ENCODE results near the gene ATXN2L. TPM values are rescaled to one million over a fixed set of nuclear protein-coding genes. Genes with fewer than 3 reads are reported as not detected.

Gene ATXN2L
- total RNA-seq, 1 donor from 2014 or later, result 299 TPM

- H3K4me1 Mint-ChIP-seq, result peaks cover 2% of the 10 kb centered on the region
- DNase-seq, result no peak
- H3K27ac Mint-ChIP-seq, result no peak overlapping the region
- no peaks in the 10 kb centered on the region for H3K27me3 Mint-ChIP-seq
- intact Hi-C loops (cut with micrococcal nuclease), result no loop called here
- peaks cover 27% of the 10 kb centered on the region for H3K36me3 Mint-ChIP-seq (ENCODE audit: low read depth)
- H3K9me3 Mint-ChIP-seq, result no peaks in the 10 kb centered on the region
- no peak overlapping the region for H3K4me3 Mint-ChIP-seq
Observed at GRCh38 chr16:28872952-28873351, 50.2 kb downstream of the ATXN2L start.

- intact Hi-C loops (cut with micrococcal nuclease), result no loop called here
- no peak overlapping the region for H3K27ac Mint-ChIP-seq
- peak; percentile 88 for DNase-seq
- H3K27me3 Mint-ChIP-seq, result no peaks in the 10 kb centered on the region
- peaks cover 4% of the 10 kb centered on the region for H3K4me1 Mint-ChIP-seq
- no peak overlapping the region for H3K4me3 Mint-ChIP-seq
- peaks cover 26% of the 10 kb centered on the region for H3K36me3 Mint-ChIP-seq (ENCODE audit: low read depth)
- H3K9me3 Mint-ChIP-seq, result no peaks in the 10 kb centered on the region
Observed at GRCh38 chr16:28873543-28874201, 50.9 kb downstream of the ATXN2L start.

- no peak overlapping the region for H3K4me3 Mint-ChIP-seq
Observed at GRCh38 chr16:28874406-28874805, 51.6 kb downstream of the ATXN2L start.

GRCh38 chr16:28875134-28876018 lies 52.6 kb downstream of the ATXN2L start:
- peaks cover 14% of the 10 kb centered on the region for H3K4me1 Mint-ChIP-seq
- H3K4me3 Mint-ChIP-seq, result no peak overlapping the region
- no peak for DNase-seq
- peaks cover 10% of the 10 kb centered on the region for H3K36me3 Mint-ChIP-seq (ENCODE audit: low read depth)
- intact Hi-C loops (cut with micrococcal nuclease), result no loop called here
- no peaks in the 10 kb centered on the region for H3K27me3 Mint-ChIP-seq
- no peak overlapping the region for H3K27ac Mint-ChIP-seq
- H3K9me3 Mint-ChIP-seq, result no peaks in the 10 kb centered on the region

More at GRCh38 chr16:28874406-28874805, 51.6 kb downstream of the ATXN2L start:
- Mint-ChIP-seq H3K9me3 (no peaks in the 10 kb centered on the region), H3K36me3 (ENCODE audit: low read depth) (peaks cover 20% of the 10 kb centered on the region), H3K27ac (no peak overlapping the region), H3K27me3 (no peaks in the 10 kb centered on the region), H3K4me1 (peaks cover 11% of the 10 kb centered on the region)
- intact Hi-C loops (cut with micrococcal nuclease), result no loop called here
- no peak for DNase-seq

- Mint-ChIP-seq H3K27me3 (no peaks in the 10 kb centered on the region), H3K27ac (no peak overlapping the region), H3K9me3 (no peaks in the 10 kb centered on the region), H3K36me3 (ENCODE audit: low read depth) (peaks cover 8% of the 10 kb centered on the region), H3K4me3 (no peak overlapping the region), H3K4me1 (peaks cover 19% of the 10 kb centered on the region)
- DNase-seq, result no peak
- intact Hi-C loops (cut with micrococcal nuclease), result no loop called here
Observed at GRCh38 chr16:28876019-28876659, 53.3 kb downstream of the ATXN2L start.

- intact Hi-C loops (cut with micrococcal nuclease), result no loop called here
- no peak for DNase-seq
- Mint-ChIP-seq H3K27ac (peak overlapping the region; percentile 34), H3K36me3 (ENCODE audit: low read depth) (peaks cover 8% of the 10 kb centered on the region), H3K27me3 (no peaks in the 10 kb centered on the region), H3K4me3 (no peak overlapping the region), H3K4me1 (peaks cover 21% of the 10 kb centered on the region), H3K9me3 (no peaks in the 10 kb centered on the region)
Observed at GRCh38 chr16:28876973-28877654, 54.3 kb downstream of the ATXN2L start.

GRCh38 chr16:28877655-28878000 lies 54.8 kb downstream of the ATXN2L start:
- Mint-ChIP-seq H3K27ac (peak overlapping the region; percentile 3), H3K27me3 (no peaks in the 10 kb centered on the region), H3K36me3 (ENCODE audit: low read depth) (peaks cover 5% of the 10 kb centered on the region), H3K4me3 (peak overlapping the region; percentile 96), H3K4me1 (peaks cover 21% of the 10 kb centered on the region), H3K9me3 (no peaks in the 10 kb centered on the region)
- intact Hi-C loops (cut with micrococcal nuclease), result no loop called here
- no peak for DNase-seq

- Mint-ChIP-seq H3K9me3 (no peaks in the 10 kb centered on the region), H3K4me1 (peaks cover 21% of the 10 kb centered on the region), H3K4me3 (peak within 1 kb of the TSS; percentile 96), H3K27me3 (no peaks in the 10 kb centered on the region), H3K27ac (peak within 1 kb of the TSS; percentile 81), H3K36me3 (ENCODE audit: low read depth) (peaks cover 3% of the 10 kb centered on the region)
- intact Hi-C loops (cut with micrococcal nuclease), result no loop called here
- DNase-seq, result no peak
Observed at GRCh38 chr16:28878083-28878926, 55.5 kb downstream of the ATXN2L start, which contains the start of gene ATP2A1. ATP2A1 (plus strand) TSS chr16:28878488; CDS start chr16:28878672, 184 bp downstream.

- no peak for DNase-seq
- H3K9me3 Mint-ChIP-seq, result no peaks in the 10 kb centered on the region
- H3K27ac Mint-ChIP-seq, result peak overlapping the region; percentile 81
- intact Hi-C loops (cut with micrococcal nuclease), result loop anchor here (1.0 kb wide), 2 partner anchors 16 to 66 kb away; partner anchors contain the start of gene SH2B1
- H3K36me3 Mint-ChIP-seq (ENCODE audit: low read depth), result no peaks in the 10 kb centered on the region
- H3K4me3 Mint-ChIP-seq, result peak overlapping the region; percentile 96
- peaks cover 21% of the 10 kb centered on the region for H3K4me1 Mint-ChIP-seq
- no peaks in the 10 kb centered on the region for H3K27me3 Mint-ChIP-seq
Observed at GRCh38 chr16:28879261-28879840, 56.6 kb downstream of the ATXN2L start.

- intact Hi-C loops (cut with micrococcal nuclease), result loop anchor here (1.0 to 5.0 kb wide), 4 partner anchors 17 to 65 kb away; partner anchors contain the start of genes RABEP2, SH2B1 and TUFM
- no peaks in the 10 kb centered on the region for H3K36me3 Mint-ChIP-seq (ENCODE audit: low read depth)
- peak overlapping the region; percentile 81 for H3K27ac Mint-ChIP-seq
- H3K4me1 Mint-ChIP-seq, result peaks cover 21% of the 10 kb centered on the region
- H3K27me3 Mint-ChIP-seq, result no peaks in the 10 kb centered on the region
- no peaks in the 10 kb centered on the region for H3K9me3 Mint-ChIP-seq
- DNase-seq, result peak; percentile 95
- peak overlapping the region; percentile 96 for H3K4me3 Mint-ChIP-seq
Observed at GRCh38 chr16:28879841-28880588, 57.2 kb downstream of the ATXN2L start.

- H3K27ac Mint-ChIP-seq, result peak overlapping the region; percentile 69
- H3K36me3 Mint-ChIP-seq (ENCODE audit: low read depth), result no peaks in the 10 kb centered on the region
- DNase-seq, result no peak
- peaks cover 21% of the 10 kb centered on the region for H3K4me1 Mint-ChIP-seq
- peak overlapping the region; percentile 96 for H3K4me3 Mint-ChIP-seq
- no peaks in the 10 kb centered on the region for H3K27me3 Mint-ChIP-seq
- intact Hi-C loops (cut with micrococcal nuclease), result loop anchor here (2.0 to 5.0 kb wide), 2 partner anchors 34 to 47 kb away; partner anchors contain the start of genes RABEP2 and TUFM
- no peaks in the 10 kb centered on the region for H3K9me3 Mint-ChIP-seq
Observed at GRCh38 chr16:28880589-28880915, 57.8 kb downstream of the ATXN2L start.

- no peak for DNase-seq
- peaks cover 21% of the 10 kb centered on the region for H3K4me1 Mint-ChIP-seq
- peak overlapping the region; percentile 96 for H3K4me3 Mint-ChIP-seq
- H3K27me3 Mint-ChIP-seq, result no peaks in the 10 kb centered on the region
- no peaks in the 10 kb centered on the region for H3K36me3 Mint-ChIP-seq (ENCODE audit: low read depth)
- intact Hi-C loops (cut with micrococcal nuclease), result loop anchor here (2.0 to 5.0 kb wide), 2 partner anchors 34 to 46 kb away; partner anchors contain the start of genes RABEP2 and TUFM
- H3K9me3 Mint-ChIP-seq, result no peaks in the 10 kb centered on the region
- H3K27ac Mint-ChIP-seq, result peak overlapping the region; percentile 7
Observed at GRCh38 chr16:28880955-28881354, 58.2 kb downstream of the ATXN2L start.
